HEK293 (cell line): ENCODE results near the gene MKRN1.

ENCODE experiments used
- CTCF ChIA-PET: fragments of 350-600 bp; formaldehyde crosslinking; extraction: SDS; loops from one replicate; lab custom pipeline; 2021; ENCODE audit warnings: antibody characterized with exemption; lab: Yijun Ruan, JAX
- POLR2A ChIA-PET: fragments of 300-600 bp; formaldehyde crosslinking; extraction: SDS; loops from one replicate; lab custom pipeline; 2020; ENCODE audit warnings: antibody characterized with exemption, inconsistent platforms; lab: Yijun Ruan, JAX
- H3K27ac ChIP-seq: fragments of 200-500 bp; sonication (Bioruptor generic); 2 replicates; pipeline ENCODE4 v1.5.1; 2014; ENCODE audit warnings: low read depth, low read length, control low read depth, inconsistent platforms; ENCODE audit errors: extremely low read depth
- H3K36me3 ChIP-seq, 2 experiments: fragments of 200-500 bp in 1 of 2; sonication (Bioruptor generic) in 1 of 2; 1 replicate in 1 of 2; 2 replicates in 1 of 2; pipeline ENCODE4 v1.5.1; 2014 to 2017; ENCODE audit warnings: inconsistent platforms in 2 of 2, low read length in 2 of 2; ENCODE audit not compliant: control insufficient read depth in 2 of 2, insufficient read depth in 1 of 2
- H3K4me1 ChIP-seq: fragments of 200-500 bp; sonication (Bioruptor generic); 2 replicates; pipeline ENCODE4 v1.5.1; 2014; ENCODE audit warnings: mild to moderate bottlenecking, low read length, inconsistent platforms; ENCODE audit not compliant: control insufficient read depth, insufficient read depth
- H3K4me3 ChIP-seq: 2 replicates; pipeline ENCODE4 v1.5.1; 2011; ENCODE audit warnings: low read depth, mild to moderate bottlenecking, control low read depth, low read length, moderate library complexity
- H3K9me3 ChIP-seq: fragments of 200-500 bp; sonication (Bioruptor generic); 2 replicates; pipeline ENCODE4 v1.5.1; 2014; ENCODE audit warnings: low read depth, low read length, inconsistent platforms; ENCODE audit not compliant: control insufficient read depth, insufficient read depth
- GLIS1 ChIP-seq: fragments of 450-650 bp; formaldehyde crosslinking; IDR thresholded peaks from 2 replicates; pipeline ENCODE4 v1.5.1; 2016; ENCODE audit warnings: missing biosample characterization, missing genetic modification characterization
- ZBTB26 ChIP-seq: fragments of 450-650 bp; formaldehyde crosslinking; optimal IDR thresholded peaks from 2 replicates; pipeline ENCODE3; 2016; ENCODE audit warnings: missing biosample characterization, mild to moderate bottlenecking, missing genetic modification characterization
- ZNF132 ChIP-seq: fragments of 450-650 bp; formaldehyde crosslinking; IDR thresholded peaks from 2 replicates; pipeline ENCODE4 v1.5.1; 2017; ENCODE audit warnings: missing biosample characterization, missing genetic modification characterization, borderline replicate concordance
- ZNF133 ChIP-seq: fragments of 450-650 bp; formaldehyde crosslinking; IDR thresholded peaks from 2 replicates; pipeline ENCODE4 v1.5.1; 2016; ENCODE audit warnings: missing biosample characterization, missing genetic modification characterization
- ZNF2 ChIP-seq: fragments of 450-650 bp; formaldehyde crosslinking; IDR thresholded peaks from 2 replicates; pipeline ENCODE4 v1.5.1; 2016; ENCODE audit warnings: missing biosample characterization, missing genetic modification characterization
- ZNF223 ChIP-seq: fragments of 450-650 bp; formaldehyde crosslinking; IDR thresholded peaks from 2 replicates; pipeline ENCODE4 v1.5.1; 2016; ENCODE audit warnings: missing biosample characterization, missing genetic modification characterization
- ZNF354C ChIP-seq: fragments of 450-650 bp; formaldehyde crosslinking; IDR thresholded peaks from 2 replicates; pipeline ENCODE4 v1.5.1; 2016; ENCODE audit warnings: missing biosample characterization, missing genetic modification characterization, low read depth, borderline replicate concordance
- ZNF670 ChIP-seq: fragments of 450-650 bp; formaldehyde crosslinking; IDR thresholded peaks from 2 replicates; pipeline ENCODE4 v1.5.1; 2016; ENCODE audit warnings: missing biosample characterization, missing genetic modification characterization, low read depth
- TF ChIP-seq, protein P1 (sequence below): fragments of 450-650 bp; formaldehyde crosslinking; conservative IDR thresholded peaks from 2 replicates; pipeline ENCODE4 v1.5.1; 2016; ENCODE audit warnings: low read depth, missing biosample characterization, missing genetic modification characterization
- TF ChIP-seq, protein P2 (sequence below): fragments of 450-650 bp; formaldehyde crosslinking; IDR thresholded peaks from 2 replicates; pipeline ENCODE4 v1.5.1; 2016; ENCODE audit warnings: missing biosample characterization, missing genetic modification characterization
- TF ChIP-seq, protein P3 (sequence below): fragments of 450-650 bp; formaldehyde crosslinking; IDR thresholded peaks from 2 replicates; pipeline ENCODE4 v1.5.1; 2016; ENCODE audit warnings: missing biosample characterization, missing genetic modification characterization

The MKRN1 gene

GRCh38 chr7:140478246-140479061, 851 bp downstream of the MKRN1 start (continued):
- TF ChIP-seq, protein P1, sequence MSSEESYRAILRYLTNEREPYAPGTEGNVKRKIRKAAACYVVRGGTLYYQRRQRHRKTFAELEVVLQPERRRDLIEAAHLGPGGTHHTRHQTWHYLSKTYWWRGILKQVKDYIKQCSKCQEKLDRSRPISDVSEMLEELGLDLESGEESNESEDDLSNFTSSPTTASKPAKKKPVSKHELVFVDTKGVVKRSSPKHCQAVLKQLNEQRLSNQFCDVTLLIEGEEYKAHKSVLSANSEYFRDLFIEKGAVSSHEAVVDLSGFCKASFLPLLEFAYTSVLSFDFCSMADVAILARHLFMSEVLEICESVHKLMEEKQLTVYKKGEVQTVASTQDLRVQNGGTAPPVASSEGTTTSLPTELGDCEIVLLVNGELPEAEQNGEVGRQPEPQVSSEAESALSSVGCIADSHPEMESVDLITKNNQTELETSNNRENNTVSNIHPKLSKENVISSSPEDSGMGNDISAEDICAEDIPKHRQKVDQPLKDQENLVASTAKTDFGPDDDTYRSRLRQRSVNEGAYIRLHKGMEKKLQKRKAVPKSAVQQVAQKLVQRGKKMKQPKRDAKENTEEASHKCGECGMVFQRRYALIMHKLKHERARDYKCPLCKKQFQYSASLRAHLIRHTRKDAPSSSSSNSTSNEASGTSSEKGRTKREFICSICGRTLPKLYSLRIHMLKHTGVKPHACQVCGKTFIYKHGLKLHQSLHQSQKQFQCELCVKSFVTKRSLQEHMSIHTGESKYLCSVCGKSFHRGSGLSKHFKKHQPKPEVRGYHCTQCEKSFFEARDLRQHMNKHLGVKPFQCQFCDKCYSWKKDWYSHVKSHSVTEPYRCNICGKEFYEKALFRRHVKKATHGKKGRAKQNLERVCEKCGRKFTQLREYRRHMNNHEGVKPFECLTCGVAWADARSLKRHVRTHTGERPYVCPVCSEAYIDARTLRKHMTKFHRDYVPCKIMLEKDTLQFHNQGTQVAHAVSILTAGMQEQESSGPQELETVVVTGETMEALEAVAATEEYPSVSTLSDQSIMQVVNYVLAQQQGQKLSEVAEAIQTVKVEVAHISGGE (tag by site-specific recombination), result peak; percentile 77
- TF ChIP-seq ZNF670 (tag by site-specific recombination) (no peak), ZNF2 (tag by site-specific recombination) (peak; percentile 32; the same call in 1 of the 2 replicates), ZNF133 (tag by site-specific recombination) (0 out of 2 replicates have a peak, but pooled peaks have one; percentile 17), ZNF354C (tag by site-specific recombination) (no peak), GLIS1 (tag by site-specific recombination) (peak; percentile 80), ZNF223 (tag by site-specific recombination) (no peak), ZBTB26 (tag by site-specific recombination) (peak; percentile 81)
- TF ChIP-seq, protein P2, sequence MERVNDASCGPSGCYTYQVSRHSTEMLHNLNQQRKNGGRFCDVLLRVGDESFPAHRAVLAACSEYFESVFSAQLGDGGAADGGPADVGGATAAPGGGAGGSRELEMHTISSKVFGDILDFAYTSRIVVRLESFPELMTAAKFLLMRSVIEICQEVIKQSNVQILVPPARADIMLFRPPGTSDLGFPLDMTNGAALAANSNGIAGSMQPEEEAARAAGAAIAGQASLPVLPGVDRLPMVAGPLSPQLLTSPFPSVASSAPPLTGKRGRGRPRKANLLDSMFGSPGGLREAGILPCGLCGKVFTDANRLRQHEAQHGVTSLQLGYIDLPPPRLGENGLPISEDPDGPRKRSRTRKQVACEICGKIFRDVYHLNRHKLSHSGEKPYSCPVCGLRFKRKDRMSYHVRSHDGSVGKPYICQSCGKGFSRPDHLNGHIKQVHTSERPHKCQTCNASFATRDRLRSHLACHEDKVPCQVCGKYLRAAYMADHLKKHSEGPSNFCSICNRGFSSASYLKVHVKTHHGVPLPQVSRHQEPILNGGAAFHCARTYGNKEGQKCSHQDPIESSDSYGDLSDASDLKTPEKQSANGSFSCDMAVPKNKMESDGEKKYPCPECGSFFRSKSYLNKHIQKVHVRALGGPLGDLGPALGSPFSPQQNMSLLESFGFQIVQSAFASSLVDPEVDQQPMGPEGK (tag by site-specific recombination), result peak; percentile 48

- Histone ChIP-seq H3K27ac (no peak overlapping the region), H3K9me3 (no peaks in the 10 kb centered on the region), H3K4me3 (no peak overlapping the region), H3K36me3 (no peaks in the 10 kb centered on the region; a peak in 1 of 3 replicates), H3K4me1 (peaks cover 3% of the 10 kb centered on the region; the same call in 1 of the 2 replicates)
- TF ChIP-seq, protein P3, sequence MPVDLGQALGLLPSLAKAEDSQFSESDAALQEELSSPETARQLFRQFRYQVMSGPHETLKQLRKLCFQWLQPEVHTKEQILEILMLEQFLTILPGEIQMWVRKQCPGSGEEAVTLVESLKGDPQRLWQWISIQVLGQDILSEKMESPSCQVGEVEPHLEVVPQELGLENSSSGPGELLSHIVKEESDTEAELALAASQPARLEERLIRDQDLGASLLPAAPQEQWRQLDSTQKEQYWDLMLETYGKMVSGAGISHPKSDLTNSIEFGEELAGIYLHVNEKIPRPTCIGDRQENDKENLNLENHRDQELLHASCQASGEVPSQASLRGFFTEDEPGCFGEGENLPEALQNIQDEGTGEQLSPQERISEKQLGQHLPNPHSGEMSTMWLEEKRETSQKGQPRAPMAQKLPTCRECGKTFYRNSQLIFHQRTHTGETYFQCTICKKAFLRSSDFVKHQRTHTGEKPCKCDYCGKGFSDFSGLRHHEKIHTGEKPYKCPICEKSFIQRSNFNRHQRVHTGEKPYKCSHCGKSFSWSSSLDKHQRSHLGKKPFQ, result peak; percentile 51; the same call in 1 of the 2 replicates
- TF ChIP-seq ZNF132 (tag by site-specific recombination), result no peak
- CTCF ChIA-PET, result interaction anchor here (0.8 to 4.6 kb wide), 11 partner anchors 14 to 176 kb away, joined by 3 to 40 read pairs (median 8); no protein-coding TSS in a partner anchor
- POLR2A ChIA-PET, result interaction anchor here (0.6 to 1.1 kb wide), 4 partner anchors 36 to 164 kb away, joined by 4 to 7 read pairs (median 5); partner anchors contain the start of gene DENND2A
Observed at GRCh38 chr7:140476698-140477261, 2.5 kb downstream of the MKRN1 start.
